HuH-7.5 (cell line): ENCODE results near the gene YBEY.
"Not testable (repeated sequence)": the region's sequence is repeated elsewhere in the genome, so short reads cannot be mapped to it uniquely, and the experiment has no call there.

Experiments
- DNase-seq: peaks from one replicate; pipeline ENCODE4 v3.0.0; 2011; ENCODE audit warnings: low spot score

Gene YBEY

GRCh38 chr21:46304437-46304836 lies 18.3 kb downstream of the YBEY start:
- no peak for DNase-seq

DNA sequence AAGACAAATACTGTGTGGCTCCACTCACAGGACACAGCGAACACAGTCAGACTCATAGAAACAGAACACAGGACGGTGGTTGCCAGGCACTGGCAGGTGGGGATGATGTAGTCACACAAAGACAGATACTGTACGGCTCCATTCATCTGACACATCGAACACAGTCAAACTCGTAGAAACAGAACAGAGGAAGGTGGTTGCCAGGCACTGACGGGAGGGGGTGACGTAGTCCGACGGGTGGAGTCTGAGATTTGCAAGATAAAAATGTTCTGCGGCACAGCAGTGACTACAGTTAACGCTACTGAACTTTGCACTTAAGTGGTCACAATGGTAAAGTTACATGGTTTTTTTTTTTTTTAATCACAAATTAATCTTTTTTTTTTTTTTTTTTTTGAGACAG lies 18.8 kb downstream of the YBEY start:
- no peak for DNase-seq

DNA sequence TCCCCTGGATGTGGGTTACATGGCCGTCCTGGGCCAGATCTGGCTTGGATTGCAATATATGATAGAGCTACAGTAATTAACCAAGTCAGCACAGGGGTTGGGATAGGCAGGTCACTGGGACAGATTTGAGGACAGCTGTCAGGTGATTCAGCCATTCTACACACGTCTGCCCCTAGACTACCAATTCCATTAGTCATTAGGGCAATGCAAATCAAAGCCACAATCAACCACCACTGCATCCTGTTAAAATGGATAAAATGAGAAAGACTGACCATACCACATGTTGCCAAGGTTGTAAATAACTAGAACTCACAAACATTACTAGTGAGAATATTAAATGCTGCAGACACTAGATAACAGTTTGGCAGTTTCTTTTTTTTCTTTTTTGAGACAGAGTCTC lies 21.5 kb downstream of the YBEY start:
- DNase-seq: no peak

GRCh38 chr21:46308431-46308830 lies 22.3 kb downstream of the YBEY start:
- no peak for DNase-seq

GRCh38 chr21:46310260-46310659 lies 24.1 kb downstream of the YBEY start:
- not testable (repeated sequence) for DNase-seq

DNA sequence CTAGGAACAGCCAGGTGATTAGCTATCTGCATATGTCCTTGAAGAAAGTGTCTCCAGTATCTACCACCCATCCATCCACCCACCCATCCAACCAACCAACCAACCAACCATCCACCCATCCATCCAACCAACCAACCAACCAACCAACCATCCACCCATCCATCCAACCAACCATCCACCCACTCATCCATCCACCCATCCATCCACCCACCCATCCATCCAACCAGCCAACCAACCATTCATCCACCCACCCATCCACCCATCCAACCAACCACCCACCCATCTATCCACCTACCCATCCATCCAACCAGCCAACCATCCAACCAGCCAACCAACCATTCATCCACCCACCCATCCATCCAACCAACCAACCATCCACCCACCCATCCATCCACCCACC lies 25.4 kb downstream of the YBEY start:
- DNase-seq: no peak

GRCh38 chr21:46312949-46313348 lies 26.8 kb downstream of the YBEY start:
- DNase-seq: no peak

DNA sequence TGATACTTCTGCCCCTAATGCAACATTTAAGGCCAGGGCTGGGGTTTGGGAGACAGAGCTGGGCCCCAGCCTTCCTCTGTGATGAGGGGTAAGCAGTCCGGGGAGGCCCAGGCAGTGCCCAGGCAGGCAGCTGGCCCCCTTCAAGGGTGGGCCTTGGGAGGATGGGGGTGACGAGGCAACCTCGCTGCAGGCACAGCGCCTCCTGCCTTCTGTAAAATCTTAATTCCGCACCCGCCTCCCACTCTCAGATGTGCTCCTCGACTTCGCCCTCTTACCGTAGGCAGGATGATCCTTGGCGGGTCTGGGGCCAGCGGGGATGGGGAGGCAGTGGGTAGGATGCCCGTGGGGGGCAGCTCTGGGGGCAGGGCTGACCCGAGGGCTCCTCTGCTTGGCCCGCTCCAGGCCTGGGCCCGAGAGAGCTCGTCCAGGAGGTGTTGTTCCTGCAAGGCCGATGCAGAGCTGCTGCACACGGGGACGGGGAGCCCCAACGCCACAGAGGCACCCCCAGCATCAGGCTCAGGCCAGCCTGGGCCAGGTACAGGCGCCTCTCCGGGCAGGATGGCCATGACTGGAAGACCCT lies 28.4 kb downstream of the YBEY start:
- no peak for DNase-seq

DNA sequence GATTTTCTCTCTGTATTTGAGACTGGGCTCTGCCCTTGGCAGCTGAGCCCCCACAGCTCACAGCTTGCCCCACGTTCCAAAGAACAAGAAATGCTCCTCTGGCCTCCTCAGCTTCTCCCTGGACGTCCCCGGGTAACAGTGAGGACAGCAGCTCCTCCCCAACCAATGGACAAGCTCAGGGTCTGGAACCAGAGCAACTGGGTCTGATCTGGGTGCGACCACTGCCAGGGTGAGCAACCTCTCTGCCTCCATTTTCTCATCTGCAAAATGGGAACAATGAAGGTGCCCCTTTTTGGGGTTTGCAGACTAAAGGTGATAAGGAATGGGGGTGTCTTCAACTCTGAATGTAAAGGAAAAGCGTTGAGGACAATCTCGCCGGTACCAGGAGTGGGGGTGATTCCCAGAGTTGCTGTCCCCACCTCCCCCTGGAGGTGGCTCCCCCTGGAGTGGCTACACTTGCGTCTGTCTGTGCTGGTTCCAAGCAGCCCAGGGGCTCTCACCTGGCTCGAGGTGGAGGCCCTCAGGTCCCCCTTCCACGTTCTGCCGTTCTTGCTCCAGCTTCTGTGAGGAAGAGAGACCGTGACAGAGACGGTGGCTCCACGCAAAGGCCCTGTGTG lies 30.7 kb downstream of the YBEY start:
- no peak for DNase-seq

GRCh38 chr21:46317710-46318463 lies 31.7 kb downstream of the YBEY start:
- no peak for DNase-seq

DNA sequence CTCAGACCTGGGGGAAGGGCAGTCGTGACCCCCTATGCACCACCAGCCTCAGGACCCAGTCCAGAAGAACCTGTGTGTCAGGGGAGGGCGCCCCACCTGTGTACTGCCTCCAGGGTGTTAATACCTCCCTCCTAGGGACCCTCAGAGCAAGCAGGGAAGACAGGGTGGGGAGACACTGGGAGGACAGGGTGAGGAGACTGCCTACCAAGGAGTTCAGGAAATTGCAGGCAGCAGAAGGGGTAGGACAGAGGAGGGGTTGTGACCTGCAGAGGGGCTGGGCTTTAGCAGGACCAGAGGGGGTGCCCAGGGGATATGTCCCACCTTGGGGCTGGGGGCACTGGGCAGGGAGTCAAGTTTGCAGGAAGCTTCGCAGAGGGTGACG lies 32.3 kb downstream of the YBEY start:
- no peak for DNase-seq

GRCh38 chr21:46319186-46319585 lies 33.0 kb downstream of the YBEY start:
- DNase-seq: no peak

- DNase-seq: no peak
These were observed 34.2 kb downstream of the YBEY start for GRCh38 chr21:46320331-46320801.

GRCh38 chr21:46322351-46323226 lies 36.4 kb downstream of the YBEY start:
- no peak for DNase-seq

- no peak for DNase-seq
These were observed 37.1 kb downstream of the YBEY start for GRCh38 chr21:46323227-46323709.

DNA sequence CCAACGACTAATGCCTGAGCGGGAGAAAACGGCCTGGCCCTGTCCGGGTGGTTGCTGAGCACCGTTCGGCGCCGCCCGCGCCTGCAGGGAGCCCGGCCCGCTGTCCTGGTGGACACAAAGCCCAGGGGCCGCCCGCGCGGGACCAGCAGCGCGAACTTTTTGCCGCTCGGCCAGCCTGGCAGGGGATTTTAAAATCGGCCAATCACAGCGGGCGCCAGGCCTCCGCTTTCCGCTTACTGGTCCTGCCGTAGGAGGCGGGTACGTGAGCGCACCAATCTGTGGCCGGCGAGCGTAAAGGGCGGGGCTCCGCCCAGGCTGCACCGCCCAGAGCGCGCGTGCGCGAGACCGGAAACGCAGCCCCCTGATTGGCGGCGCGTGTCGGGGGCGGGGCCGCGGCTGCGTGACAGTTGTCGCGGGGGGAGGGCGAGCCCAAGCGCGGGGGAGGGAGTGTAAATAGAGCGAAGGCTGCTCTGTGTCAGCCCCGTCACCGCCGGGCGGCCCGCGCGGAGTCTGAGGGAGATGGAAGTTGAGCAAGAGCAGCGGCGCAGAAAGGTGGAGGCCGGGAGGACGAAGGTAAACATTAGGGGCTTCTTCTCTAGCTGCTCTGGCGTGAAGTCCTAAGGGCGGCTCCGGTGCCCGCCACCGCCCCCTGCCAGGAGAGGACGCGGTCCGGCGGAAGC lies 37.7 kb downstream of the YBEY start, which contains the start of the genes C21orf58 and PCNT:
Gene C21orf58, minus strand, starts transcription at position 161 of the 680 bp plus-strand sequence. CDS start 1,132 bp downstream, outside the sequence.
Gene PCNT, plus strand, starts transcription at position 447 of the 680 bp plus-strand sequence. Its CDS starts 73 bp downstream, at position 520.
- DNase-seq: peak; percentile 95

DNA sequence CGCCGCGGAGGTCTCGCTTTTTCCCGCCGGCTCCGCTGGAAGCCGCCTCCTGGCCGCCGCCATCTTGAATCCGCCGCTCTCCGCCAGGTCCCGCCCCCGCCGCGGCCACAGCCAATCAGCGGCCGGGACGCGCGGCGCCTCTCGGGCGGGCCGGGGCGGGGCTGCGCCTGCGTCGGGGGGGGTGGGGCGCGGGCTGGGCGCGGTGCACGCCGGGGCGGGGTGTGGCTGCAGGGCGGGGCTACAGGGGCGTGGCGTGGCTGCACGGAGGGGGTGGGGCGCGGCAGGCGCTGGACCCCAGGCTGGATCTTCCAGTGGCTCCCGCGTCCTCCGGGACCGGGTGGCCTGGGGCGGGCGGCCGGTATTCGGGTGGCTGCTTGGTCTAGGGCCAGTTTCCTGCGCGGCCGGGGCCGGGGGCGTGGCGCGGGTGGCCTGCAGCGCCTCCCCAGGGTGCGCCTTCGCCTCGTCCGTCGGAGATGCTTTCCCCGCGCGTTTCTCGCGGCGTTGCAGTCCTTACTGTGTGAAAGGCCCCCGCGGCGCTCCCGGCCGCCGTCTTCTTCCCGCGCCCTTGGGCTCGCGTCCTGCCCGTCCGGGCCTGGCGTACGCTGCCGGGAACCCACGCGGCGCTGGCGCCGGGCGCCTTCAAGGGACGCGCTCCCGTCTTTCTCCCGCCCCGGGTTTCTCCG lies 38.4 kb downstream of the YBEY start:
- peak; percentile 74 for DNase-seq

- DNase-seq: peak; percentile 68
These were observed 39.2 kb downstream of the YBEY start for GRCh38 chr21:46325073-46325912.

- no peak for DNase-seq
These were observed 40.1 kb downstream of the YBEY start for GRCh38 chr21:46326110-46326703.
